ENCODE measurements around the gene CEBPZOS.

- TF ChIP-seq CTCF (IDR thresholded peaks at IDR 0.05), result no peak
- no peak for TF ChIP-seq EP300 (IDR thresholded peaks at IDR 0.05)
Observed at GRCh38 chr2:37192551-37192950, 3.7 kb upstream of the CEBPZOS start.

Data from stomach (tissue), 4 donors.